Activated T-cell treated with anti-CD3 and anti-CD28 coated beads for 4 hours (primary cell): ENCODE measurements around the gene SMYD3.

Experiments
- DNase-seq: peaks from one replicate; pipeline ENCODE4 v3.0.0-alpha.2; 2020

SMYD3 gene

GRCh38 chr1:246139745-246140182 lies 367.3 kb downstream of the SMYD3 start:
- DNase-seq = no peak

- DNase-seq = no peak
Measured at GRCh38 chr1:246138781-246139180, 368.3 kb downstream of the SMYD3 start.

GRCh38 chr1:246136477-246136876 lies 370.6 kb downstream of the SMYD3 start:
- DNase-seq = no peak

- DNase-seq = no peak
Measured at GRCh38 chr1:246134789-246135188, 372.3 kb downstream of the SMYD3 start.

GRCh38 chr1:246131095-246131494 lies 376.0 kb downstream of the SMYD3 start:
- DNase-seq = no peak

- no peak for DNase-seq
Measured at GRCh38 chr1:246128494-246129069, 378.5 kb downstream of the SMYD3 start.

- no peak for DNase-seq
Measured at GRCh38 chr1:246126580-246126979, 380.5 kb downstream of the SMYD3 start.

- DNase-seq = no peak
Measured at GRCh38 chr1:246122071-246122470, 385.0 kb downstream of the SMYD3 start.

- no peak for DNase-seq
Measured at GRCh38 chr1:246121533-246121932, 385.5 kb downstream of the SMYD3 start.

GRCh38 chr1:246117066-246117791 lies 389.9 kb downstream of the SMYD3 start:
- peak; percentile 24 for DNase-seq

- DNase-seq = no peak
Measured at GRCh38 chr1:246114369-246114768, 392.7 kb downstream of the SMYD3 start.

- no peak for DNase-seq
Measured at GRCh38 chr1:246113555-246114095, 393.5 kb downstream of the SMYD3 start.

- DNase-seq = no peak
Measured at GRCh38 chr1:246111570-246111969, 395.5 kb downstream of the SMYD3 start.

- no peak for DNase-seq
Measured at GRCh38 chr1:246110343-246111219, 396.5 kb downstream of the SMYD3 start.

GRCh38 chr1:246108278-246108925 lies 398.7 kb downstream of the SMYD3 start:
- DNase-seq = no peak

GRCh38 chr1:246107516-246108277 lies 399.4 kb downstream of the SMYD3 start:
- DNase-seq = no peak

- DNase-seq = no peak
Measured at GRCh38 chr1:246106342-246106763, 400.7 kb downstream of the SMYD3 start.

GRCh38 chr1:246104927-246105326 lies 402.2 kb downstream of the SMYD3 start:
- no peak for DNase-seq

GRCh38 chr1:246099570-246099969 lies 407.5 kb downstream of the SMYD3 start:
- DNase-seq = no peak

- no peak for DNase-seq
Measured at GRCh38 chr1:246096356-246096755, 410.7 kb downstream of the SMYD3 start.

- DNase-seq = no peak
Measured at GRCh38 chr1:246095443-246095842, 411.6 kb downstream of the SMYD3 start.

GRCh38 chr1:246093230-246093629 lies 413.8 kb downstream of the SMYD3 start:
- DNase-seq = no peak
